Keratinocyte (primary cell): ENCODE data around the gene TEKT2. TPM values are rescaled to one million over a fixed set of nuclear protein-coding genes. Genes with fewer than 3 reads are reported as not detected.

Experiments
- DNase-seq: peaks from one replicate; pipeline ENCODE4 v3.0.0-alpha.2; 2011; ENCODE audit warnings: low read depth, missing footprints, low spot score
- FAIRE-seq: peaks from 2 replicates; lab custom pipeline; 2011; peaks lifted over from hg19 to GRCh38; lab: Jason Lieb, UNC
- H2AFZ ChIP-seq: 2 replicates; pipeline ENCODE4 v1.6.0; 2012; ENCODE audit warnings: low read length, control low read depth, inconsistent platforms; ENCODE audit not compliant: control insufficient read depth
- H3K27ac ChIP-seq: 2 replicates; pipeline ENCODE4 v1.5.1; 2011; ENCODE audit warnings: low read length; ENCODE audit not compliant: control insufficient read depth, insufficient read depth
- H3K27me3 ChIP-seq: 3 replicates; pipeline ENCODE4 v1.6.0; 2011; ENCODE audit warnings: low read length; ENCODE audit not compliant: control insufficient read depth, insufficient read depth; ENCODE audit errors: extremely low read depth
- H3K36me3 ChIP-seq, 2 experiments: 2 replicates in 1 of 2; 3 replicates in 1 of 2; pipeline ENCODE4 v1.5.1; 2011; ENCODE audit warnings: low read length in 2 of 2, mild to moderate bottlenecking in 1 of 2; ENCODE audit not compliant: control insufficient read depth in 2 of 2, insufficient read depth in 2 of 2; ENCODE audit errors: extremely low read depth in 1 of 2
- H3K4me1 ChIP-seq: 3 replicates; pipeline ENCODE4 v1.5.1; 2011; ENCODE audit warnings: low read length; ENCODE audit not compliant: control insufficient read depth, insufficient read depth; ENCODE audit errors: extremely low read depth
- H3K4me2 ChIP-seq: 3 replicates; pipeline ENCODE4 v1.6.0; 2011; ENCODE audit warnings: low read depth, low read length; ENCODE audit not compliant: control insufficient read depth, insufficient read depth; ENCODE audit errors: extremely low read depth
- H3K4me3 ChIP-seq, 3 experiments: fragments of 200-600 bp in 1 of 3; sonication (generic) in 1 of 3; 2 replicates in 2 of 3; 3 replicates in 1 of 3; pipeline ENCODE4 v1.5.1; 2011 to 2016; ENCODE audit warnings: low read length in 3 of 3, mild to moderate bottlenecking in 3 of 3, control low read depth in 2 of 3, inconsistent platforms in 1 of 3, low read depth in 1 of 3, mixed read lengths in 1 of 3, mixed run types in 1 of 3, moderate library complexity in 1 of 3; ENCODE audit not compliant: control insufficient read depth in 2 of 3, insufficient read depth in 2 of 3; ENCODE audit errors: extremely low read depth in 1 of 3
- H3K79me2 ChIP-seq: 2 replicates; pipeline ENCODE4 v1.6.0; 2012; ENCODE audit warnings: low read length; ENCODE audit not compliant: control insufficient read depth, insufficient read depth
- H3K9ac ChIP-seq: 3 replicates; pipeline ENCODE4 v1.6.0; 2011; ENCODE audit warnings: low read length; ENCODE audit not compliant: control insufficient read depth, insufficient read depth; ENCODE audit errors: extremely low read depth
- H3K9me1 ChIP-seq: 3 replicates; pipeline ENCODE4 v1.6.0; 2011; ENCODE audit warnings: low read length; ENCODE audit not compliant: control insufficient read depth, insufficient read depth; ENCODE audit errors: extremely low read depth
- H3K9me3 ChIP-seq: 2 replicates; pipeline ENCODE4 v1.5.1; 2012; ENCODE audit warnings: low read depth, low read length; ENCODE audit not compliant: control insufficient read depth
- H4K20me1 ChIP-seq: 3 replicates; pipeline ENCODE4 v1.6.0; 2011; ENCODE audit warnings: low read length; ENCODE audit not compliant: control insufficient read depth, insufficient read depth; ENCODE audit errors: extremely low read depth
- EZH2 ChIP-seq: IDR thresholded peaks from one replicate; pipeline ENCODE4 v1.6.1; 2012; ENCODE audit warnings: inconsistent platforms, mild to moderate bottlenecking, low read length, moderate library complexity
- dilution Hi-C: fragments of 300-500 bp; cut with MboI; formaldehyde crosslinking; loops from one replicate; pipeline ENCODE4 v1.7.0; 2020; ENCODE audit warnings: low sequenced_read_pairs; ENCODE audit not compliant: extremely low pct_ligation_motif_present
- polyA plus RNA-seq, 5 experiments: library from polyadenylated mRNA; depleted of rRNA in 3 of 5; stranded (reverse) in 3 of 5; stranded (forward) in 1 of 5; unstranded in 1 of 5; fragments of >200 nt; gene quantifications; 1 replicate in 1 of 5; 2 replicates in 3 of 5; 3 replicates in 1 of 5; pipeline versions ENCODE4 v1.2.1 to v1.2.3, GENCODE V29; 2011 to 2012; ENCODE audit warnings: missing spikeins in 2 of 5, low read depth in 1 of 5, low replicate concordance in 1 of 5
- TF ChIP-seq, protein P1 (sequence below), 3 experiments: IDR thresholded peaks in 1 of 3; conservative IDR thresholded peaks in 1 of 3; optimal IDR thresholded peaks in 1 of 3; 2 replicates in 2 of 3; 3 replicates in 1 of 3; pipeline versions ENCODE3 to v1.5.1; 2011; ENCODE audit warnings: low read length in 3 of 3, mild to moderate bottlenecking in 3 of 3, moderate library complexity in 2 of 3, control low read depth in 1 of 3, inconsistent platforms in 1 of 3; ENCODE audit not compliant: insufficient read depth in 2 of 3; ENCODE audit errors: extremely low read depth in 1 of 3

TEKT2 gene
- polyA plus RNA-seq, 1 donor (not counting 4 experiments of a cell fraction or from before 2014, with no cell fraction given), result 0.03 TPM

DNA sequence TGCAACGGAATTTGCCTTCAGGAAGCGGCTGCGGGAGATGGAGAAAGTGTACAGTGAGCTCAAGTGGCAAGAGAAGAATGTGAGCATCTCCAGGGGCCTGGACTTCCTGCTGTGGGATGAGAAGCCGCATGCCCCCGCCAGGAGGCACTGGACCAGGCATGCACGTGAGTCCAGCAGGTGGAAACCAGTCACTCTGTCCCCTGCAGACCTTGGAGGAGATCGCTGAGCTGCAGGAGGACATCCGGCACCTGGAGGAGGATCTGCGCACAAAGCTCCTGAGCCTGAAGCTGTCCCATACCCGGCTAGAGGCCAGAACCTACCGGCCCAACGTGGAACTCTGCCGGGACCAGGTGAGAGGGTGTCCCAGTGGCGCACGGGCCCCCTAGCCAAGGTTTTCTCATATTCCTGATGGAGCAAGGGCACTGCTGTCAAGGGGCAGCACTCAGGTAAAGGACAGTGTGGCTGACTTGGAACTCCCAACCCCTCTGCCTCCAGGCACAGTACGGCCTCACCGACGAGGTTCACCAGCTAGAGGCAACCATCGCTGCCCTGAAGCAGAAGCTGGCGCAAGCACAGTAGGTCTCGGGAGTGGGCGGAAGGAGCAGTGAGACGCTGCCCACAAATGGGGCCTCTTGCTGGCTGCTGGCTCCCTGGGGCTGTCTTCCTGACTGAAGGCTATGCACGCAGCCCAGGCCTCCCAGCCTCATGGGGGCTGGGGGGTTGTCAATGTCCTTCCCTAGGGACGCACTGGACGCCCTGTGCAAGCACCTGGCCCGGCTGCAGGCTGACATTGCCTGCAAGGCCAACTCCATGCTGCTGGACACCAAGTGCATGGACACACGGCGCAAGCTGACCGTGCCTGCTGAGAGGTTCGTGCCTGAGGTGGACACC lies 3.6 kb downstream of the TEKT2 start:
- H3K4me2 ChIP-seq, result no peak overlapping the region
- no peak for TF ChIP-seq EZH2
- TF ChIP-seq, protein P1, sequence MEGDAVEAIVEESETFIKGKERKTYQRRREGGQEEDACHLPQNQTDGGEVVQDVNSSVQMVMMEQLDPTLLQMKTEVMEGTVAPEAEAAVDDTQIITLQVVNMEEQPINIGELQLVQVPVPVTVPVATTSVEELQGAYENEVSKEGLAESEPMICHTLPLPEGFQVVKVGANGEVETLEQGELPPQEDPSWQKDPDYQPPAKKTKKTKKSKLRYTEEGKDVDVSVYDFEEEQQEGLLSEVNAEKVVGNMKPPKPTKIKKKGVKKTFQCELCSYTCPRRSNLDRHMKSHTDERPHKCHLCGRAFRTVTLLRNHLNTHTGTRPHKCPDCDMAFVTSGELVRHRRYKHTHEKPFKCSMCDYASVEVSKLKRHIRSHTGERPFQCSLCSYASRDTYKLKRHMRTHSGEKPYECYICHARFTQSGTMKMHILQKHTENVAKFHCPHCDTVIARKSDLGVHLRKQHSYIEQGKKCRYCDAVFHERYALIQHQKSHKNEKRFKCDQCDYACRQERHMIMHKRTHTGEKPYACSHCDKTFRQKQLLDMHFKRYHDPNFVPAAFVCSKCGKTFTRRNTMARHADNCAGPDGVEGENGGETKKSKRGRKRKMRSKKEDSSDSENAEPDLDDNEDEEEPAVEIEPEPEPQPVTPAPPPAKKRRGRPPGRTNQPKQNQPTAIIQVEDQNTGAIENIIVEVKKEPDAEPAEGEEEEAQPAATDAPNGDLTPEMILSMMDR (optimal IDR thresholded peaks at IDR 0.05 in 1 of 3, IDR thresholded peaks at IDR 0.05 in 1 of 3, conservative IDR thresholded peaks at IDR 0.05 in 1 of 3; ENCODE audit: extremely low read depth in 1 of 3, insufficient read depth in 2 of 3, low read length in 3 of 3), result no peak
- no peaks in the 10 kb centered on the region for H3K9me3 ChIP-seq
- peaks cover 17% of the 10 kb centered on the region for H3K4me1 ChIP-seq
- peaks cover 11 to 22% of the 10 kb centered on the region in 2 experiments for H3K36me3 ChIP-seq
- H3K27me3 ChIP-seq, result no peaks in the 10 kb centered on the region
- H3K27ac ChIP-seq, result no peak overlapping the region
- no peaks in the 10 kb centered on the region for H3K9me1 ChIP-seq
- no peaks in the 10 kb centered on the region for H4K20me1 ChIP-seq
- dilution Hi-C loops, result no loop called here
- H3K4me3 ChIP-seq, result no peak overlapping the region
- peaks cover 34% of the 10 kb centered on the region for H3K79me2 ChIP-seq
- no peak for FAIRE-seq
- no peak overlapping the region for H3K9ac ChIP-seq
- H2AFZ ChIP-seq, result peak overlapping the region; percentile 95
- DNase-seq, result no peak

DNA sequence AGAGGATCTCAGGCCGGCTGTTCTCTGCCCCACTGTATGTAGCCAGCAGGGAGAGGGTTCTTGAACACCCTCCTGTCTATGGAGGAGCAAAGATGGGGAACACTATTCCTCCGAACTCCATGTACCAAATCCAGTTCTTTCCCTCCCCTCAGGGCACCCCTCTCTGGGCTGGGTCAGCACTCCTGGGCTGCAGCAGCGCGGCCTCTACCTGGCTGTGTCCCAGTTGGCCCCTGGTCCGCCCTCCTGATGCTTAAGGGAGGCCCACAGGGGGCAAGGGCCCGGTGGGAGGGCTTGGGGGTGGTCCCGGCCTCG lies 4.3 kb downstream of the TEKT2 start:
- Histone ChIP-seq H4K20me1 (no peaks in the 10 kb centered on the region), H2AFZ (peak overlapping the region; percentile 95), H3K36me3 (peaks cover 19 to 29% of the 10 kb centered on the region in 2 experiments), H3K4me2 (peak overlapping the region; percentile 76), H3K79me2 (peaks cover 34% of the 10 kb centered on the region), H3K4me3 (peak overlapping the region; percentile 61 to 98 (median 77)), H3K9ac (peak overlapping the region; percentile 90), H3K9me1 (no peaks in the 10 kb centered on the region), H3K27me3 (no peaks in the 10 kb centered on the region), H3K9me3 (no peaks in the 10 kb centered on the region), H3K4me1 (peaks cover 16% of the 10 kb centered on the region), H3K27ac (peak overlapping the region; percentile 24)
- no peak for DNase-seq
- FAIRE-seq, result no peak
- dilution Hi-C loops, result no loop called here
- no peak for TF ChIP-seq EZH2
- TF ChIP-seq, protein P1 (optimal IDR thresholded peaks at IDR 0.05 in 1 of 3, IDR thresholded peaks at IDR 0.05 in 1 of 3, conservative IDR thresholded peaks at IDR 0.05 in 1 of 3; ENCODE audit: extremely low read depth in 1 of 3, insufficient read depth in 2 of 3, low read length in 3 of 3), result no peak
